ENCODE measurements around the gene PTAR1. TPM values are rescaled to one million over a fixed set of nuclear protein-coding genes. Genes with fewer than 3 reads are reported as not detected.

Gene PTAR1
- total RNA-seq, 1 experiment from 2014 or later = 32.2 TPM

DNA sequence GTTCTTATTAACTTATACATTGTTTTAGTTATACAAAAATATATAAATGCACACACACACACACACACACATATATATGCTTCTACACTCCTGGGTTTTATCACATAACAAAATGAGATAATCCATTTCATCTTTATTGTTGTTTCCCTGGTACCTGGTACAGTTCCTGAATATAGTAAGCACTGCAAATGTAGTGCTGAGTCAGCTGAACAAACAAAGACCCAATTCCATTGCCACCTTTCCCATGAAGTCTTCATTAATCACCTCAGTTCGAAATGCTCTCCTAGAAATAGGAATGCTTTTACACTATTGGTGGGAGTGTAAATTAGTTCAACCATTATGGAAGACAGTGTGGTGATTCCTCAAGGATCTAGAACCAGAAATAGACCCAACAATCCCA, 13.4 kb upstream of the PTAR1 start:
- TF ChIP-seq EZH2 (IDR thresholded peaks at IDR 0.05) (no peak), ZNF274 (IDR thresholded peaks at IDR 0.05; ENCODE audit: low read depth, low read length) (no peak), FOSL1 (IDR thresholded peaks at IDR 0.05; ENCODE audit: low read depth) (no peak), RAD21 (IDR thresholded peaks at IDR 0.05; ENCODE audit: low read depth) (no peak), CBX3 (IDR thresholded peaks at IDR 0.05; ENCODE audit: low read depth) (no peak), ZFX (IDR thresholded peaks at IDR 0.05) (no peak), SRF (IDR thresholded peaks at IDR 0.05; ENCODE audit: low read depth) (no peak), POLR2AphosphoS5 (IDR thresholded peaks at IDR 0.05; ENCODE audit: low read depth, low read length) (no peak), EGR1 (IDR thresholded peaks at IDR 0.05; ENCODE audit: low read depth) (no peak), POLR2A (IDR thresholded peaks at IDR 0.05; ENCODE audit: borderline replicate concordance, extremely low read depth, insufficient read depth, insufficient read length) (no peak), JUND (IDR thresholded peaks at IDR 0.05) (no peak), EZH2phosphoT487 (IDR thresholded peaks at IDR 0.05; ENCODE audit: borderline replicate concordance) (no peak), ELF1 (IDR thresholded peaks at IDR 0.05; ENCODE audit: borderline replicate concordance, low read depth) (no peak)
- TF ChIP-seq, protein P1, sequence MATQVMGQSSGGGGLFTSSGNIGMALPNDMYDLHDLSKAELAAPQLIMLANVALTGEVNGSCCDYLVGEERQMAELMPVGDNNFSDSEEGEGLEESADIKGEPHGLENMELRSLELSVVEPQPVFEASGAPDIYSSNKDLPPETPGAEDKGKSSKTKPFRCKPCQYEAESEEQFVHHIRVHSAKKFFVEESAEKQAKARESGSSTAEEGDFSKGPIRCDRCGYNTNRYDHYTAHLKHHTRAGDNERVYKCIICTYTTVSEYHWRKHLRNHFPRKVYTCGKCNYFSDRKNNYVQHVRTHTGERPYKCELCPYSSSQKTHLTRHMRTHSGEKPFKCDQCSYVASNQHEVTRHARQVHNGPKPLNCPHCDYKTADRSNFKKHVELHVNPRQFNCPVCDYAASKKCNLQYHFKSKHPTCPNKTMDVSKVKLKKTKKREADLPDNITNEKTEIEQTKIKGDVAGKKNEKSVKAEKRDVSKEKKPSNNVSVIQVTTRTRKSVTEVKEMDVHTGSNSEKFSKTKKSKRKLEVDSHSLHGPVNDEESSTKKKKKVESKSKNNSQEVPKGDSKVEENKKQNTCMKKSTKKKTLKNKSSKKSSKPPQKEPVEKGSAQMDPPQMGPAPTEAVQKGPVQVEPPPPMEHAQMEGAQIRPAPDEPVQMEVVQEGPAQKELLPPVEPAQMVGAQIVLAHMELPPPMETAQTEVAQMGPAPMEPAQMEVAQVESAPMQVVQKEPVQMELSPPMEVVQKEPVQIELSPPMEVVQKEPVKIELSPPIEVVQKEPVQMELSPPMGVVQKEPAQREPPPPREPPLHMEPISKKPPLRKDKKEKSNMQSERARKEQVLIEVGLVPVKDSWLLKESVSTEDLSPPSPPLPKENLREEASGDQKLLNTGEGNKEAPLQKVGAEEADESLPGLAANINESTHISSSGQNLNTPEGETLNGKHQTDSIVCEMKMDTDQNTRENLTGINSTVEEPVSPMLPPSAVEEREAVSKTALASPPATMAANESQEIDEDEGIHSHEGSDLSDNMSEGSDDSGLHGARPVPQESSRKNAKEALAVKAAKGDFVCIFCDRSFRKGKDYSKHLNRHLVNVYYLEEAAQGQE (IDR thresholded peaks at IDR 0.05; ENCODE audit: low read depth) = no peak
- TF ChIP-seq, protein P2, sequence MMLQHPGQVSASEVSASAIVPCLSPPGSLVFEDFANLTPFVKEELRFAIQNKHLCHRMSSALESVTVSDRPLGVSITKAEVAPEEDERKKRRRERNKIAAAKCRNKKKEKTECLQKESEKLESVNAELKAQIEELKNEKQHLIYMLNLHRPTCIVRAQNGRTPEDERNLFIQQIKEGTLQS (IDR thresholded peaks at IDR 0.05) = no peak
- TF ChIP-seq, protein P3, sequence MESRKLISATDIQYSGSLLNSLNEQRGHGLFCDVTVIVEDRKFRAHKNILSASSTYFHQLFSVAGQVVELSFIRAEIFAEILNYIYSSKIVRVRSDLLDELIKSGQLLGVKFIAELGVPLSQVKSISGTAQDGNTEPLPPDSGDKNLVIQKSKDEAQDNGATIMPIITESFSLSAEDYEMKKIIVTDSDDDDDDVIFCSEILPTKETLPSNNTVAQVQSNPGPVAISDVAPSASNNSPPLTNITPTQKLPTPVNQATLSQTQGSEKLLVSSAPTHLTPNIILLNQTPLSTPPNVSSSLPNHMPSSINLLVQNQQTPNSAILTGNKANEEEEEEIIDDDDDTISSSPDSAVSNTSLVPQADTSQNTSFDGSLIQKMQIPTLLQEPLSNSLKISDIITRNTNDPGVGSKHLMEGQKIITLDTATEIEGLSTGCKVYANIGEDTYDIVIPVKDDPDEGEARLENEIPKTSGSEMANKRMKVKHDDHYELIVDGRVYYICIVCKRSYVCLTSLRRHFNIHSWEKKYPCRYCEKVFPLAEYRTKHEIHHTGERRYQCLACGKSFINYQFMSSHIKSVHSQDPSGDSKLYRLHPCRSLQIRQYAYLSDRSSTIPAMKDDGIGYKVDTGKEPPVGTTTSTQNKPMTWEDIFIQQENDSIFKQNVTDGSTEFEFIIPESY (IDR thresholded peaks at IDR 0.05; ENCODE audit: extremely low read depth, insufficient replicate concordance, low read length) = no peak
- TF ChIP-seq, protein P4, sequence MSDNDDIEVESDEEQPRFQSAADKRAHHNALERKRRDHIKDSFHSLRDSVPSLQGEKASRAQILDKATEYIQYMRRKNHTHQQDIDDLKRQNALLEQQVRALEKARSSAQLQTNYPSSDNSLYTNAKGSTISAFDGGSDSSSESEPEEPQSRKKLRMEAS (IDR thresholded peaks at IDR 0.05) = no peak
- TF ChIP-seq, protein P5, sequence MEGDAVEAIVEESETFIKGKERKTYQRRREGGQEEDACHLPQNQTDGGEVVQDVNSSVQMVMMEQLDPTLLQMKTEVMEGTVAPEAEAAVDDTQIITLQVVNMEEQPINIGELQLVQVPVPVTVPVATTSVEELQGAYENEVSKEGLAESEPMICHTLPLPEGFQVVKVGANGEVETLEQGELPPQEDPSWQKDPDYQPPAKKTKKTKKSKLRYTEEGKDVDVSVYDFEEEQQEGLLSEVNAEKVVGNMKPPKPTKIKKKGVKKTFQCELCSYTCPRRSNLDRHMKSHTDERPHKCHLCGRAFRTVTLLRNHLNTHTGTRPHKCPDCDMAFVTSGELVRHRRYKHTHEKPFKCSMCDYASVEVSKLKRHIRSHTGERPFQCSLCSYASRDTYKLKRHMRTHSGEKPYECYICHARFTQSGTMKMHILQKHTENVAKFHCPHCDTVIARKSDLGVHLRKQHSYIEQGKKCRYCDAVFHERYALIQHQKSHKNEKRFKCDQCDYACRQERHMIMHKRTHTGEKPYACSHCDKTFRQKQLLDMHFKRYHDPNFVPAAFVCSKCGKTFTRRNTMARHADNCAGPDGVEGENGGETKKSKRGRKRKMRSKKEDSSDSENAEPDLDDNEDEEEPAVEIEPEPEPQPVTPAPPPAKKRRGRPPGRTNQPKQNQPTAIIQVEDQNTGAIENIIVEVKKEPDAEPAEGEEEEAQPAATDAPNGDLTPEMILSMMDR (IDR thresholded peaks at IDR 0.05 in 2 of 3, conservative IDR thresholded peaks at IDR 0.05 in 1 of 3; ENCODE audit: borderline replicate concordance in 1 of 3, insufficient read depth in 1 of 3, low read depth in 2 of 3, low read length in 2 of 3) = no peak
- DNase-seq (ENCODE audit: low read depth, low spot score) (no peak), ATAC-seq (no peak)
- POLR2A ChIA-PET = no interaction called here
- no TSS peak for BruUV-seq (replicated peaks)
- no peak overlapping the region for H3K4me3 ChIP-seq (replicated peaks in 1 of 2; ENCODE audit: low read depth in 1 of 2, low read length in 2 of 2)
- H3K27ac ChIP-seq (ENCODE audit: low read depth, low read length) = no peak overlapping the region
- H3K9ac ChIP-seq (ENCODE audit: low read length) = no peak overlapping the region
- H3K9me3 ChIP-seq (ENCODE audit: control insufficient read depth in 1 of 2, insufficient read depth in 1 of 2, low read depth in 1 of 2, low read length in 2 of 2) = no peaks in the 10 kb centered on the region
- no peaks in the 10 kb centered on the region for H3K79me2 ChIP-seq (ENCODE audit: insufficient read depth, low read length)
- intact Hi-C loops (cut with micrococcal nuclease) = no loop called here
- CTCF ChIA-PET = no interaction called here
- no peaks in the 10 kb centered on the region for H3K36me3 ChIP-seq (ENCODE audit: control insufficient read depth in 1 of 2, insufficient read depth in 2 of 2, low read length in 2 of 2)
- H4K20me1 ChIP-seq (ENCODE audit: insufficient read depth) = no peaks in the 10 kb centered on the region
- H3K27me3 ChIP-seq (ENCODE audit: insufficient read depth, low read length) = no peaks in the 10 kb centered on the region
- no peak overlapping the region for H3K4me2 ChIP-seq (ENCODE audit: low read length)
- H3K4me1 ChIP-seq (ENCODE audit: control insufficient read depth in 1 of 2, insufficient read depth in 2 of 2, low read length in 2 of 2) = no peaks in the 10 kb centered on the region
- RAD21 ChIA-PET (ENCODE audit: low non-redundant PET in 1 of 2, low total read pairs in 2 of 2, uncharacterized antibody in 2 of 2, unreplicated experiment in 2 of 2) = no interaction called here
- no peaks in the 10 kb centered on the region for H3K9me2 ChIP-seq (ENCODE audit: insufficient read depth)
- H2AFZ ChIP-seq (ENCODE audit: low read depth, low read length, poor library complexity, severe bottlenecking) = no peak overlapping the region
